Heart left ventricle (tissue), 16 donors: ENCODE results near the gene SIT1. TPM values are rescaled to one million over a fixed set of nuclear protein-coding genes. Genes with fewer than 3 reads are reported as not detected.

ENCODE experiments used
- ATAC-seq, 4 donors: fragments of 200-7000 bp; cut with Tn5 transposase; one replicate each; pipeline ENCODE4 v1.9.1; 2020 to 2022; ENCODE audit warnings: moderate library complexity in 4 of 4, mild to moderate bottlenecking in 3 of 4, moderate number of reproducible peaks in 1 of 4
- DNase-seq, 5 donors: peaks; one replicate each; pipeline ENCODE4 v3.0.0-alpha.2; 2020
- H3K27ac ChIP-seq, 12 donors: fragments of 200-600 bp; sonication (generic) in 4 of 12; one replicate each; pipeline versions ENCODE4 v1.5.0 to v1.8.0; 2016 to 2022; ENCODE audit warnings: mild to moderate bottlenecking in 2 of 12
- H3K27me3 ChIP-seq, 9 donors: fragments of 200-600 bp; sonication (generic) in 2 of 9; one replicate each; pipeline versions ENCODE4 v1.5.1 to v1.8.0; 2016 to 2022; ENCODE audit warnings: mild to moderate bottlenecking in 3 of 9
- H3K36me3 ChIP-seq, 9 donors: fragments of 200-600 bp; sonication (generic) in 2 of 9; one replicate each; pipeline versions ENCODE4 v1.5.0 to v1.8.0; 2018 to 2022; ENCODE audit warnings: mild to moderate bottlenecking in 2 of 9
- H3K4me1 ChIP-seq, 12 donors: fragments of 200-600 bp; sonication (generic) in 4 of 12; one replicate each; pipeline versions ENCODE4 v1.5.0 to v1.8.0; 2016 to 2022; ENCODE audit warnings: mild to moderate bottlenecking in 3 of 12
- H3K4me3 ChIP-seq, 12 donors: fragments of 200-600 bp; sonication (generic) in 4 of 12; one replicate each; pipeline versions ENCODE4 v1.5.0 to v1.8.0; 2017 to 2022; ENCODE audit warnings: mild to moderate bottlenecking in 9 of 12, moderate library complexity in 4 of 12
- H3K9me3 ChIP-seq, 12 donors: fragments of 200-600 bp; sonication (generic) in 4 of 12; one replicate each; pipeline versions ENCODE4 v1.5.0 to v1.8.0; 2016 to 2022; ENCODE audit warnings: mild to moderate bottlenecking in 1 of 12
- CTCF ChIP-seq, 12 donors: fragments of 200-600 bp; sonication (generic) in 4 of 12; IDR thresholded peaks; one replicate each; pipeline versions ENCODE4 v1.5.0 to v1.8.0; 2018 to 2022; ENCODE audit warnings: antibody characterized with exemption in 12 of 12, mild to moderate bottlenecking in 5 of 12
- POLR2A ChIP-seq, 2 donors: fragments of 450-650 bp; IDR thresholded peaks; one replicate each; pipeline ENCODE4 v1.6.1; 2017; ENCODE audit warnings: antibody characterized with exemption in 2 of 2, mild to moderate bottlenecking in 2 of 2, moderate library complexity in 2 of 2
- WGBS, 4 donors: extraction: QIAGEN DNeasy Blood & Tissue Kit in 2 of 4; methylation state at CpG; one replicate each; pipeline versions ENCODE4 v1.1.5 to v1.1.7; 2013 to 2018; 5-methylcytosine and 5-hydroxymethylcytosine counted together
- intact Hi-C, 10 donors: fragments of 100-400 bp; cut with DNase I; formaldehyde crosslinking; loops; one replicate each; pipeline versions ENCODE4 v1.11.1 to v1.14.2; 2022
- polyA plus RNA-seq, 2 donors: library from polyadenylated mRNA; stranded (reverse); fragments of 200-250 nt; gene quantifications; one replicate each; pipeline ENCODE4 v1.2.3, GENCODE V29; 2013
- total RNA-seq, 9 donors: library from RNA; depleted of rRNA in 2 of 9; stranded (reverse); fragments of >200 nt in 2 of 9; fragmentation: NEBNext Ultra II Directional in 3 of 9; extraction: Animal tissue kit (Norgen Biotek cat#: 25700) in 3 of 9; gene quantifications; one replicate each; pipeline versions ENCODE4 v1.1.0 to v1.2.4, GENCODE V29; 2016 to 2023
- donor health status: ischemic (EF 13 %, LVEDD 7.1; RV severe dilation, severe dysfunction).
- donor health status: healthy with polysubstance abuse.
- donor health status: DM: no; HTN: yes; CAD: no.
- donor health status: DM: no; HTN: no; CAD: no.
- donor health status: ischemic (EF 25% LVEDD 6.9; RV normal size, moderate dysfunction).
- donor health status: ischemic (EF 25% LVEDD 5.7; RV mildly dilated, moderate dysfunction).
- donor health status: healthy.
- donor health status: DM: yes; HTN: yes; CAD: no.
- donor health status: ischemic (EF 35%, LVEDD 5.7; RV mildly dilated, moderate dysfunction).
- donor health status: nonischemic (EF 11% LVEDD 7.7; RV severe dilation, severe dysfunction).
- donor health status: DM: yes; HTN: yes; CAD: no.
- donor health status: PGD.
- donor health status: ischemic (EF 29% LVEDD 5.4; RV normal size, mild dysfunction).
- donor health status: nonischemic (EF 23%, LVEDD 6.1; RV moderate dilation, normal function).

SIT1 gene
- total and polyA plus RNA-seq, 11 donors: 0.19 to 4.2 (median 0.51) TPM; not detected in 7

- H3K27ac ChIP-seq: peak overlapping the region in 9 of 12 donors; percentile 36 to 99 (median 65)
- WGBS, 4 donors: 33 to 39% (median 36%) methylated on average over 5 of the region's 5 CpGs
- H3K4me1 ChIP-seq: peaks cover 0 to 43% (median 21%) of the 10 kb centered on the region in 12 donors
- no peak for DNase-seq
- intact Hi-C loops: loop anchor here in 1 of 10 donors (5.0 kb wide), 1 partner anchor 62 kb away; no protein-coding TSS in a partner anchor
- ATAC-seq: no peak
- H3K27me3 ChIP-seq: no peaks in the 10 kb centered on the region
- peaks cover 0 to 16% (median 12%) of the 10 kb centered on the region in 9 donors for H3K36me3 ChIP-seq
- no peak for TF ChIP-seq POLR2A (IDR thresholded peaks at IDR 0.05)
- TF ChIP-seq CTCF (IDR thresholded peaks at IDR 0.05): no peak
- H3K9me3 ChIP-seq: no peaks in the 10 kb centered on the region
- peak overlapping the region; percentile 37 to 65 (median 56) for H3K4me3 ChIP-seq
Observed at GRCh38 chr9:35665471-35665818, 14.7 kb upstream of the SIT1 start.

GRCh38 chr9:35664531-35665470 lies 14.1 kb upstream of the SIT1 start, which contains the start of gene ARHGEF39:
TSS of gene ARHGEF39 (minus strand) at chr9:35665195. CDS start at chr9:35665169, 26 bp downstream.
- 8 to 13% (median 8%) methylated on average over 28 to 58 of the region's 58 CpGs for WGBS, 4 donors
- no peaks in the 10 kb centered on the region for H3K27me3 ChIP-seq
- peaks cover 0 to 50% (median 27%) of the 10 kb centered on the region in 12 donors for H3K4me1 ChIP-seq
- TF ChIP-seq POLR2A (IDR thresholded peaks at IDR 0.05) (peak in 1 of 2 donors; percentile 44), CTCF (IDR thresholded peaks at IDR 0.05) (peak in 7 of 12 donors; percentile 7 to 41 (median 17))
- ATAC-seq (peak; percentile 53 to 89 (median 84)), DNase-seq (peak; percentile 78 to 92 (median 86))
- peak within 1 kb of the TSS; percentile 37 to 65 (median 56) for H3K4me3 ChIP-seq
- H3K36me3 ChIP-seq: peaks cover 0 to 22% (median 16%) of the 10 kb centered on the region in 9 donors
- intact Hi-C loops: loop anchor here in 6 of 10 donors (5.0 kb wide), 4 partner anchors 32 to 82 kb away; partner anchors contain the start of genes GBA2 (in 1 of the 6) and RGP1 (in 1 of the 6)
- H3K9me3 ChIP-seq: no peaks in the 10 kb centered on the region
- H3K27ac ChIP-seq: peak within 1 kb of the TSS in 11 of 12 donors; percentile 14 to 99 (median 61)

GRCh38 chr9:35662437-35662836 lies 11.7 kb upstream of the SIT1 start:
- intact Hi-C loops: loop anchor here in 7 of 10 donors (2.0 to 5.0 kb wide), 5 partner anchors 24 to 85 kb away; partner anchors contain the start of genes GBA2 (in 1 of the 7) and RGP1 (in 1 of the 7)
- ATAC-seq (no peak), DNase-seq (no peak)
- no peaks in the 10 kb centered on the region for H3K27me3 ChIP-seq
- no peak overlapping the region for H3K4me3 ChIP-seq
- TF ChIP-seq POLR2A (IDR thresholded peaks at IDR 0.05) (no peak), CTCF (IDR thresholded peaks at IDR 0.05) (no peak)
- peak overlapping the region in 6 of 12 donors; percentile 93 to 100 (median 98) for H3K27ac ChIP-seq
- no peaks in the 10 kb centered on the region for H3K9me3 ChIP-seq
- WGBS, 4 donors: 91 to 93% (median 92%) methylated on average over 7 of the region's 7 CpGs
- peaks cover 0 to 22% (median 16%) of the 10 kb centered on the region in 9 donors for H3K36me3 ChIP-seq
- H3K4me1 ChIP-seq: peaks cover 0 to 64% (median 37%) of the 10 kb centered on the region in 12 donors
